Endothelial cell of umbilical vein (primary cell): ENCODE data around the gene KANK2. TPM values are rescaled to one million over a fixed set of nuclear protein-coding genes. Genes with fewer than 3 reads are reported as not detected.

ENCODE experiments used
- BruUV-seq: library from RNA; stranded (reverse); fragments of 400-500 nt; replicated peaks from 2 replicates; lab custom pipeline; 2021; lab: Mats Ljungman, UMichigan
- CTCF ChIA-PET: fragments of 300-600, 350-600 bp; sonication (Branson Sonifier 250); formaldehyde crosslinking; loops from one replicate; lab custom pipeline; 2021; ENCODE audit warnings: antibody characterized with exemption, inconsistent platforms; lab: Charles Lee
- POLR2A ChIA-PET: fragments of 300-600, 350-600 bp; sonication (Branson Sonifier 250); formaldehyde crosslinking; loops from one replicate; lab custom pipeline; 2021; ENCODE audit warnings: antibody characterized with exemption, inconsistent platforms; lab: Charles Lee
- DNase-seq: peaks from one replicate; pipeline ENCODE4 v3.0.0-alpha.2; 2011; ENCODE audit warnings: low read depth, low spot score
- FAIRE-seq: peaks from 2 replicates; lab custom pipeline; 2011; peaks lifted over from hg19 to GRCh38; lab: Jason Lieb, UNC
- H2AFZ ChIP-seq: 2 replicates; pipeline ENCODE4 v1.6.0; 2012; ENCODE audit warnings: low read depth, low read length, control low read depth, inconsistent platforms
- H3K27ac ChIP-seq: 2 replicates; pipeline ENCODE4 v1.5.1; 2011; ENCODE audit warnings: low read depth, mild to moderate bottlenecking, control low read depth, low read length, moderate library complexity; ENCODE audit not compliant: insufficient read depth
- H3K27me3 ChIP-seq, 2 experiments: 2 replicates each; pipeline versions ENCODE4 v1.6.0 to v1.6.1; 2011; ENCODE audit warnings: low read length in 2 of 2, mixed read lengths in 1 of 2; ENCODE audit not compliant: control insufficient read depth in 2 of 2, insufficient read depth in 2 of 2
- H3K36me3 ChIP-seq, 2 experiments: 2 replicates in 1 of 2; 3 replicates in 1 of 2; pipeline ENCODE4 v1.5.1; 2011; ENCODE audit warnings: low read length in 2 of 2, mild to moderate bottlenecking in 1 of 2, moderate library complexity in 1 of 2; ENCODE audit not compliant: control insufficient read depth in 2 of 2, insufficient read depth in 2 of 2; ENCODE audit errors: extremely low read depth in 1 of 2
- H3K4me1 ChIP-seq: 3 replicates; pipeline ENCODE4 v1.5.1; 2011; ENCODE audit warnings: mild to moderate bottlenecking, low read length; ENCODE audit not compliant: control insufficient read depth, insufficient read depth; ENCODE audit errors: extremely low read depth
- H3K4me2 ChIP-seq: 2 replicates; pipeline ENCODE4 v1.6.1; 2011; ENCODE audit warnings: low read length, control low read depth, mixed read lengths; ENCODE audit not compliant: insufficient read depth
- H3K4me3 ChIP-seq, 3 experiments: fragments of 200-600 bp in 1 of 3; sonication (generic), shearing (Covaris generic) in 1 of 3; replicated peaks in 1 of 3; 2 replicates each; pipeline ENCODE4 v1.5.1; 2011 to 2016; ENCODE audit warnings: control low read depth in 3 of 3, low read length in 3 of 3, mild to moderate bottlenecking in 2 of 3, inconsistent platforms in 1 of 3, low read depth in 1 of 3, moderate library complexity in 1 of 3; ENCODE audit not compliant: insufficient read depth in 1 of 3
- H3K79me2 ChIP-seq: 2 replicates; pipeline ENCODE4 v1.6.0; 2012; ENCODE audit warnings: low read length, inconsistent platforms; ENCODE audit not compliant: control insufficient read depth, insufficient read depth
- H3K9ac ChIP-seq: replicated peaks from 2 replicates; pipeline ENCODE3; 2011; ENCODE audit warnings: low read length, control low read depth; ENCODE audit not compliant: insufficient read depth; ENCODE audit errors: extremely low read depth
- H3K9me1 ChIP-seq: replicated peaks from 3 replicates; pipeline ENCODE4 v1.6.0; 2011; ENCODE audit warnings: mild to moderate bottlenecking, low read length; ENCODE audit not compliant: control insufficient read depth, insufficient read depth; ENCODE audit errors: extremely low read depth
- H3K9me3 ChIP-seq: replicated peaks from 2 replicates; pipeline ENCODE4 v1.5.1; 2012; ENCODE audit warnings: low read length, inconsistent platforms; ENCODE audit not compliant: control insufficient read depth, insufficient read depth
- H4K20me1 ChIP-seq: replicated peaks from 2 replicates; pipeline ENCODE3; 2011; ENCODE audit warnings: mild to moderate bottlenecking, low read length; ENCODE audit not compliant: control insufficient read depth, insufficient read depth; ENCODE audit errors: extremely low read depth
- CTCF ChIP-seq, 2 donors: IDR thresholded peaks; 1 replicate in 1 of 2; 2 replicates in 1 of 2; pipeline ENCODE4 v1.5.1; 2011; ENCODE audit warnings: low read length in 2 of 2, mild to moderate bottlenecking in 2 of 2, moderate library complexity in 2 of 2, control low read depth in 1 of 2, inconsistent platforms in 1 of 2, low read depth in 1 of 2; ENCODE audit not compliant: insufficient read depth in 1 of 2; ENCODE audit errors: extremely low read depth in 1 of 2
- EZH2 ChIP-seq: IDR thresholded peaks from 2 replicates; pipeline ENCODE4 v1.6.1; 2012; ENCODE audit warnings: borderline replicate concordance, low read depth, mild to moderate bottlenecking, moderate library complexity, low read length, inconsistent platforms; ENCODE audit not compliant: severe bottlenecking
- FOS ChIP-seq: IDR thresholded peaks from 2 replicates; pipeline ENCODE4 v1.6.1; 2011; ENCODE audit warnings: mild to moderate bottlenecking, low read length, moderate library complexity, borderline replicate concordance; ENCODE audit not compliant: insufficient read depth
- GATA2 ChIP-seq: IDR thresholded peaks from 2 replicates; pipeline ENCODE4 v1.7.0; 2011; ENCODE audit warnings: low read depth, mild to moderate bottlenecking, moderate library complexity, mixed read lengths, low read length; ENCODE audit not compliant: insufficient read length, insufficient read depth
- JUN ChIP-seq: IDR thresholded peaks from 2 replicates; pipeline ENCODE4 v1.6.1; 2011; ENCODE audit warnings: borderline replicate concordance, low read depth; ENCODE audit not compliant: insufficient read length, insufficient read depth
- MAX ChIP-seq: IDR thresholded peaks from 2 replicates; pipeline ENCODE4 v1.6.1; 2011; ENCODE audit not compliant: insufficient read depth, insufficient read length
- MYC ChIP-seq: IDR thresholded peaks from one replicate; pipeline ENCODE4 v1.6.1; 2011; ENCODE audit warnings: mild to moderate bottlenecking, low read depth, low read length
- POLR2A ChIP-seq: IDR thresholded peaks from 2 replicates; pipeline ENCODE4 v1.6.1; 2012; ENCODE audit warnings: low read depth, mild to moderate bottlenecking, control low read depth, low read length
- POLR2AphosphoS5 ChIP-seq: IDR thresholded peaks from 2 replicates; pipeline ENCODE4 v1.6.1; 2012; ENCODE audit warnings: low read depth, mild to moderate bottlenecking, control low read depth, low read length, moderate library complexity; ENCODE audit not compliant: insufficient read depth
- dilution Hi-C: fragments of 300-500 bp; cut with MboI; formaldehyde crosslinking; loops from one replicate; pipeline ENCODE4 v1.15.0; 2019; ENCODE audit warnings: low sequenced_read_pairs; ENCODE audit not compliant: extremely low pct_ligation_motif_present
- intact Hi-C: fragments of 100-400 bp; cut with micrococcal nuclease; formaldehyde crosslinking; loops from one replicate; pipeline ENCODE4 v1.10.0; 2022
- polyA plus RNA-seq, 4 experiments: library from polyadenylated mRNA; depleted of rRNA in 3 of 4; stranded (reverse) in 3 of 4; unstranded in 1 of 4; fragments of >200 nt; gene quantifications; 2 replicates each; pipeline versions ENCODE4 v1.2.1 to v1.2.3, GENCODE V29; 2011 to 2012; ENCODE audit warnings: missing spikeins in 1 of 4
- total RNA-seq: library from RNA; stranded (reverse); gene quantifications from 2 replicates; pipeline ENCODE4 v1.2.3, GENCODE V29; 2021

KANK2 gene
- total and polyA plus RNA-seq, 2 donors (not counting 3 experiments of a cell fraction or from before 2014, with no cell fraction given) = 41.7 to 77.9 TPM

GRCh38 chr19:11200931-11201330 is 3.6 kb upstream of the KANK2 start:
- Histone ChIP-seq H3K27me3 (no peaks in the 10 kb centered on the region), H3K4me1 (peaks cover 14% of the 10 kb centered on the region), H3K4me2 (no peak overlapping the region), H4K20me1 (no peaks in the 10 kb centered on the region), H3K36me3 (peaks cover 5 to 33% of the 10 kb centered on the region in 2 experiments), H3K9me3 (no peaks in the 10 kb centered on the region), H3K9me1 (no peaks in the 10 kb centered on the region), H3K79me2 (peaks cover 12% of the 10 kb centered on the region), H2AFZ (no peak overlapping the region), H3K27ac (no peak overlapping the region), H3K4me3 (no peak overlapping the region), H3K9ac (no peak overlapping the region)
- dilution Hi-C loops (no loop called here), intact Hi-C loops (loop anchor here (5.0 kb wide), 1 partner anchor 264 kb away; no protein-coding TSS in a partner anchor)
- DNase-seq (no peak), FAIRE-seq (no peak)
- no TSS peak for BruUV-seq
- POLR2A ChIA-PET = no interaction called here
- no peak for TF ChIP-seq CTCF (IDR thresholded peaks at IDR 0.05; ENCODE audit: extremely low read depth in 1 of 2, insufficient read depth in 1 of 2, low read depth in 1 of 2, low read length in 2 of 2)
- TF ChIP-seq POLR2A = no peak
- TF ChIP-seq GATA2 = no peak
- no peak for TF ChIP-seq MAX
- no peak for TF ChIP-seq FOS
- no peak for TF ChIP-seq POLR2AphosphoS5
- no peak for TF ChIP-seq MYC
- no peak for TF ChIP-seq EZH2
- TF ChIP-seq JUN = no peak
- CTCF ChIA-PET = no interaction called here
